CD4-positive, alpha-beta T cell treated with Interleukin-4 for 1 hour (primary cell): Measurements from ENCODE around the gene GALM.
"Not testable (repeated sequence)": the region's sequence is repeated elsewhere in the genome, so short reads cannot be mapped to it uniquely, and the experiment has no call there.

Source experiments
- DNase-seq, 2 donors: peaks; one replicate each; pipeline ENCODE4 v3.0.0-alpha.2; 2020 to 2022

The GALM gene

DNA sequence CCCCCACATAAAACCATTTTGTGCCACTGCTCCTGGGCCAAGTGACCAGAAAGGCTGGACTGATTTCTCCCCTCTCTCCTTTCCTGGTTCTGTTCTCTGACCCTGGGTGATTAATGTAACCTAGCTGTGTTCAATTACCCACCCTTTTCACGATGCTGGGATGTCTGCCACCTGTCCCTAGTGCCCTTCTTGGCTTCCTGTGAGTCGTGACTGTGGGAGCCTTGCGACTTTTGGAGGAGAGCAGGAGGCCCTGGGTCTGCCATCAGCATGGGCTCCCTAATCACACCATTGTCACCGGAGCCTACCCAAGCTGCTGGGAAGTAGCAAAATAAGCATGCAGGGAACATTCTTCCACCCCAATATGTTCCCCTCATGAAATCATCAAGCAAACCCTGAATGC, 47.0 kb downstream of the GALM start:
- DNase-seq, result no peak

DNA sequence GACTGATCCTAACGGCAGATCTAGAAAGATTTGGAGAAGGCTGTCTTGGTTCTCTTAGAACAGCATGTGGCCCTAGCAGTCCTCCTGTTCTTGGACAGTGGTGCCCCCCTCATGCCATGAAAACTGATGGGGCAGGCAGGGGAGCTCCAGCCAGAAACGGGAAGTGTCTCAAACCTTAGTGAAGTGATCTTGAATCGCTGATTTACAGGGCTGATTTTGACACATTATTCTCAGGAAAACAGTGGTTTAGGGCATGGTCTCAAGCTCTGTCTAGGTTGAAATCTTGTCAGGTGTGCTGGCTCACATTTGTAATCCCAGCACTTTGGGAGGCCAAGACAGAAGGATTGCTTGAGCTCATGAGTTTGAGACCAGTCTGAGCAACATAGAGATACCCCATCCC, 47.4 kb downstream of the GALM start:
- DNase-seq, result peak in 1 of 2 donors; percentile 52

DNA sequence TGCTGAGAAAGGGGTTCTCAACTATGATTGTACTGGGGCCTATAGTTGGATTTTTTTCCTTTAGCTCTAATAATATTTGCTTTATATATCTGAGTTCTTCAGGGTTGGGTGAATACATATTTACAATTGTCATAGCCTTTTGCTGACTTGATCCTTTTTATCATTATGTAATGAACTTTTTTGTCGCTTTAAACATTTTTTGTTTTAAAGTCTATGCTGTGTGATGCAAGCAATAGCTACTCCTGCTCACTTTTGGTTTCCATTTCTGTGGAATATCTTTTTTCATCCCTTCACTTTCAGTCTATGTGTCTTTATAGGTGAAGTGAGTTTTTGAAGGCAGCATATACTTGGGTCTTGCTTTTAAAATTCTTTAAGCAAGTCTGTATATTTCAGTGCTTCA, 49.0 kb downstream of the GALM start:
- DNase-seq, result not testable (repeated sequence)

DNA sequence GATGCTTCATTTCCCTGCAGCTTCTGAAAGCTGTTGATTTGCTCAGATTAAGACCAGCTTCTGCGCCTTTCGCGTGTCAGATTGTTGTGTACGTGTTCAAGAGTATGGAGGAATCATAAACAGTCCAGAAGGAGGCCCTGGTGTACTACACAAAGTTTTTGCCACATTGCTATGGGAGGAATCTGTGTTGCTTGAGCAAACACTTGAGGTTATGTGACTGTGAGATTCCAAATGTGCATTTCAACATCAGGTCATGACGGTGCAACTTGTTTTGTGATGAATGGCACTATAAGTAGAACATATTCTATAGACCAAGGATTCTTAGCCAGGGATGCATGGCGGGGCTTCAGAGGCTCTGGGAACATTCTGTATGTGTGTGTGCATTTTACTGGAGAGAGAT, 50.3 kb downstream of the GALM start:
- DNase-seq, result no peak

DNA sequence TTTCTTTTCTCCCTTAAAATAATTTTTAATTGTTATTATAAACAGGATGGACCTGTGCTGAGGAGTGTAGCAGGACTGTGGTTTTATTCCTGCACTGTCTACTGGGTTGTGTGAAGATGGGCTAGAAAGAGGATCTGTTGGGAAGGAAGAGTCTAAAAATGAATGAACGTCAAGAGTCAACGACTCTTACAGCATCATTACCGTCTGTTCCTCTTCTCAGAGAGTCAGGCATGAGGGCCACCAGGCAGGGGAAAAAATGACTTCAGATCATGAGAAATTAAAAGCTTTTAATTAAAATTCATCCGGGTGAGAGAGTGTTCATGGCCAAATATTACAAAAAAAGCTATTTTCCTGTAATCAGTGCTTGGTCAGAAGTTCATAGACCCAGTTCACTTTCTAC, 52.7 kb downstream of the GALM start:
- no peak for DNase-seq

DNA sequence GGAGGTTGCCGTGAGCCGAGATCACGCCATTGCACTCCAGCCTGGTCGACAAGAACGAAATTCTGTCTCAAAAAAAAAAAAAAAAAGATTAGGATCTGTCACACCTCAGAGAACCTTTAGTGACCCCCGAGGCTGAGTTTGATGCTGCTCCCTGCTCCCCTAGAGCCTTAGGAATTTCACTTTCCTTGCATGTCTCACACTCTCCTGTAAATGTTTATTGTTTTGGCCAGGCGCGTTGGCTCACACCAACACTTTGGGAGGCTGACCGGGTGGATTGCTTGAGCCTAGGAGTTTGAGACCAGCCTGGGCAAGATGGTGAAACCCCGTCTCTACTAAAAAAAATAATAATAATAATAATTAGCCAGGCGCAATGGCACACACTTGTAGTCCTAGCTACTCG, 53.8 kb downstream of the GALM start:
- DNase-seq, result no peak

DNA sequence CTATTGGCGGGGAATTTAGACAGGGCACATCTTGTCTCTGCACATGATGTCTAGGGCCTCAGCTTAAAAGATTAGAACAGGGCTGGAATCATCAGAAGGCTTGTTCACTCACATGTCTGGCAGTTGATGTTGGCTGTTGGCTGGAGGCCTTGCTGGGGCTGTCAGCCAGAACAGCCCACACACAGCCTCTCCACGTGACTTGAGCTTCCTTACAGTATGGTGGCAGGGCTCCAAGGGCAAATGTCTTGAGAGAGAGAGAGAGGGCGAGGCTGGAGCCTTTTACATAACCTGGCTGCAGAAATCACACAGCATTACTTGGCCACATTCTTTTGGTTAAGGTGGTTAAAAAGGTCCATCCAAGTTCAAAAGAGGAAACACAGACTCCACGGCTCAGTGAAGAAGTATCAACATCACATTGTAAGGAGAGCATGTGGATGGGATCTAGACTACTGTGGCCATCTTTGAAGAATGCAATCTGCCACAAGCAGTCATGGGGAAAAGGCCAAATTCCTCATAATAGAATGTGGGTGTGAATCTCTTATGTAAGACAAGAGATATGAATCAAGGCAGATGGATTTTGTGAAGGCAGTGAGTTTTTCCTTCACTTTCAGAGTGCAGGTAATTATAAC, 54.8 kb downstream of the GALM start:
- DNase-seq, result no peak

DNA sequence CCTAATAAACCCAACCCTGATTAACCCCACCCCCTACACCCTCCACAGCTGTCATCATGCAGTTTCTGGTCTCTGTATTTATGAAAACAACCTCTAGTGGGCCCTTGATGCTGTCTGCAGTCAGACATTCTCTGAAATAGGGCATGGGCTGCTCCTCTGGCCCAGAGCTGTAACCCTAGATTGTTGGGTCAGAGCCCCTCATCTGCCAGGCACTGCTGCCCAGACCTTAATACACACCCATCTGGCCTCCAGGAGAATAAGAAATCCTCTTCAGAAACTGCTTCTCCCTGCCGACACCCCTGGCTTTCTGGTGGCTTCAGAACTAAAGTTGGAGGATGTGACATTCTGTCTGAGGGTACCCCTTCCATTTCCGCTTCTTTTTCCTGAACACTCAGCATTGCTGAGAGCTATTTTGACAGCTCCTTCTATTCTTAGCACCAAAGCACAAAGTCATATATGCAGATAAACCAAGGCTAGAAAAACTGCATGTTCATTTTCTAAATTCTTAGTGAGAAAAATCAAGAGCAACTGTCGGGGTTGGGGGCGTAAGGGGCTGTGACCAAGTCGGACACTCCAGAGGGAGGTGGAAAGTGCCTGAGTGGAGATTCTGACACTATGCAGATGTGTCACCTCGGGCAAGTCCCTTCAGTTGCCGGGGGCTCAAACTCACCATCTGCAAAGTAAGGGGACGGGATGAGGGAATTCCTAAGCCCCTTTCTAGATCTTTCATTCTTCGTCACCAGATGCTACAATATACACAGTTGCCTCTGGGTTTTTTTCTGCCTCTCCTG, 56.6 kb downstream of the GALM start:
- DNase-seq, result peak in 1 of 2 donors; percentile 55

DNA sequence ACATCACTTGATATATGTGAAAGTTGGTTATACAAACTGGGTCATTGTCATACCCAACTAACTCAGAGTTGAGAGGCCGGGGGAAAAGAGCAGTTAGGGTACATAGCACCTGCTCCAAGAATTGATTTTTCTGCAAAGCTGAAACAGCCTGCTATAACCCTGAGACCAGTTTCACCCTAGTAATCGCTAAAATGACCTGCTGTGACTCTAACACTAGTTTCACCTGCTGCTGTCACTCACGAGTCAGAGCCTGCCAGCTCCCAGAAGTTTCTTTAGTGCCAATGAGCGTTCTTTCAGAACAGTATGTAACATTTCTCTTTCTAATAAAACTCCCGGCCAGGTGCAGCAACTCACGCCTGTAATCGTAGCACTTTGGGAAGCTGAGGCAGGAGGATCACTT, 57.3 kb downstream of the GALM start:
- DNase-seq, result no peak

DNA sequence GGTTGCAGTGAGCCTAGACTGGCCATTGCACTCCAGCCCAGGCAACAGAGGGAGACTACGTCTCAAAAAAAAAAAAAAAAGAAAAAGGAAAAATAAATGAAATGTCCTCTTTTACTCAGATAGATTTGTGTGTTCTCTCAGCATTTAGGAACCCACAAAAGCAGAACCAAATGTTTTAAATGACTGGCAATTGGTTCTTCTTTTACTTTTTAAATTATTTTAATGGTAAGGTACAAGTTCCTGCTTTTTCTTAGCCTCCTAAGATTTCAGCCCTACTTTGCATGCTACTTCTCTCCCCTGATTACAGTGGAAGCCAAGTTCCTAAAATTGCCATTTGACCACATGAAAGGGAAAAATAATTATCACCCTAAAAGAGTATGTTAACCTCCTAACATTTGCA, 61.7 kb downstream of the GALM start:
- DNase-seq, result no peak

DNA sequence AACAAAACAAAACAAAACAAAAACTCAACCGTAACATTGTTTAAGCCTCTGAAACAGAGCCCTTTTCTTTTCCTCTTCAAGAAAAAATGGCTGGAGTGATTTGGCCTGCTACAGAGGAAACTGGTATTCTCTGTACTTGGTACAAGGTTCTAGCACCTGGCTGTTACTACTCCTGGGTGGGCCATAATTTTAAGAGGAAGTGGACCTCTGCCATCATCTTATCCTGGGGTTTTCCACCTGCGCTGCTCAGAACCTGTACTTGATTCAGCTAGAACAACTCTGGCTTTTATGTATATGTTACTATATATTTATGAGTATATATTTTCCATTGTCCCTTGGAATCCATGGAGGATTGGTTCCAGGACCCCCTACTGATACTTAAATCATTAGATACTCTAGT, 62.8 kb downstream of the GALM start:
- no peak for DNase-seq

DNA sequence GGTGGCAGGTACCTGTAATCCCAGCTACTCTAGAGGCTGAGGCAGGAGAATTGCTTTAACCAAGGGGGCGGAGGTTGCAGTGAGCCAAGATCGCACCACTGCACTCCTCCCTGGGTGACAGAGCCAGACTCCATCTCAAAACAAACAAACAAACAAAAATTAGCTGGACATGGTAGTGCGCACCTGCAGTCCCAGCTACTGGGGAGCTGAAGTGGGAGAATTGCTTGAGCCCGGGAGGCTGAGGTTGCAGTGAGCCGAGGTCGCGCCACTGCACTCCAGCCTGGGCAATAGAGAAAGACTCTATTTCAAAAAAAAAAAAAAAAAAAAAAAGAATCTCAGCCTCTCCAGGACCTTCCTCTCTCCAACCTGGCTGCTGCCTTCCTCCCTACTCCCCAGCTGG, 65.2 kb downstream of the GALM start:
- no peak for DNase-seq

DNA sequence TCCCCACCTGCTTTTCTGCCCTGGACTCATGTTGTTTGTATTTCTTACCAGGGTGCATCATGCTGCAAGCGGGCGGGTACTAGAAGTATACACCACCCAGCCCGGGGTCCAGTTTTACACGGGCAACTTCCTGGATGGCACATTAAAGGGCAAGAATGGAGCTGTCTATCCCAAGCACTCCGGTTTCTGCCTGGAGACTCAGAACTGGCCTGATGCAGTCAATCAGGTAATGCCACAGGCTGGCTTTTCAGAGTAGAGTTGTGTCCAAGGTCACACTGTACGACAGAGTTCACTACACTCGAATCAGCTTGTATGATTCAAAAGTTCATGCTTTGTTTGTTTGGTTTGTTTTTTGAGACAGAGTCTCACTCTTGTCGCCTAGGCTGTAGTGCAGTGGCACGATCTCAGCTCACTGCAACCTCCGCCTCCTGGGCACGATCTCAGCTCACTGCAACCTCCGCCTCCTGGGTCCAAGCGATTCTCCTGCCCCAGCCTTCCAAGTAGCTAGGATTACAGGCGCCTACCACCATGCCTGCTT, 65.8 kb downstream of the GALM start:
- DNase-seq, result no peak

DNA sequence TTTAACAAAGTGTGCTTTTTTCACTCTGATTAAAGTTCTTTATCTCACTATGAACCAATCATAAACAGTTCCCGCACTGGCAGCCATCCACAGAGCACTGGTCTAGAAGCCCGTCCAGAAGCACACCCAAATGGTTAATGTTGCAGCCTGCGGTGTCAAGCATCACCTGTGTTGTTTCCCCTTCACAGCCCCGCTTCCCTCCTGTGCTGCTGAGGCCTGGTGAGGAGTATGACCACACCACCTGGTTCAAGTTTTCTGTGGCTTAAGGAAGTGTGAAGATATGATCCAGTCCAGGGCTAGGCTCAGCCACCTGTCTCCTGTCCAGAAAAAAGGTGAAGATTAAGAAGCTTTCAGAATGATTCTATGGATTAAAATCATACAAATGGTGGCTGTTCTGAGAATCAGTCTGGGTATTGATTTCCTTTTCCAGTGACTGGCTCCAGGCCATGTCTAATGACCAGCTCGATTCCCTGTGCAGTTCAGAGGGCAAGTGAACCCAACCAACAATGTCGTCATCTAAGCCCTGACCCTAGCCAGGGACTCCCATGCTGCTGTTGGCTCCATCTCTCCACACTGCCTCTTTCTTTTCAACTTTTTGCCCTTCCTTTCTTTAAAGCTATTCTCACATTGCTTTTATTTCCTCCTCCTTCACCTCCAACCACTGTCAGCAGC, 67.5 kb downstream of the GALM start:
- DNase-seq, result no peak

DNA sequence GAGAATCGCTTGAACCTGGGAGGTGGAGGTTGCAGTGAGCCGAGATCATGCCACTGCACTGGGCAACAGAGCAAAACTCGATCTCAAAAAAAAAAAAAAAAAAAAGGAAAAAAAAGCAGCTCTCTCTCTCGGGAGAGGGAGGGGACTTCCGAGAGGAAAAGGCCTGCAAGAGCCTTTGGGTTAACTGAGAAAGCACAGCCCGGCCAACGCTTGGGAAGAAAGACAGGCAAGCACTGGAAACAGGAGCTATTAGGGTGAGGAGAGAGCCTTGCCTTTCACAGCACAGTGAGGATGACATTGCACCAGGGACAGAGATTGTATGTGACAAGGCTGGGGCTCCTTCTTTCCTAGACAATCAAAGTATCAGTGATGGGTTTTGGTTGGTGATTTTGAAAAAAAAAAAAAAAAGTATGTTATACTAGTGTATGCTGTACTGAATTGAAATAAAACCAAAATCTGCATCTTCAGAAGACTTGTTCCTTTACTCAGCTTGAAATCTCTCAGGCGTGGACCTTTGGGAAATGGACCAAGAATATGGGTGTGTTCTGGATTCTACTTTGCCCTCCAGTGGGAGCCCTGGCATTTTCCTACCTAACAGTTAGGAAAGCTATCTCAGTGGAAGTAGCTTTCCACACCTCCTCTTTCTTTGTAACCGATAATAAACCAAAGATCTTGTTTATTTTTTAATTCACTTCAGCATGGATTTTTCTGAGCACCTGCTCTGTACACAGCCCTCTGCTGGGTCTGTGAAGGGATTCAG, 68.6 kb downstream of the GALM start:
- DNase-seq, result no peak

DNA sequence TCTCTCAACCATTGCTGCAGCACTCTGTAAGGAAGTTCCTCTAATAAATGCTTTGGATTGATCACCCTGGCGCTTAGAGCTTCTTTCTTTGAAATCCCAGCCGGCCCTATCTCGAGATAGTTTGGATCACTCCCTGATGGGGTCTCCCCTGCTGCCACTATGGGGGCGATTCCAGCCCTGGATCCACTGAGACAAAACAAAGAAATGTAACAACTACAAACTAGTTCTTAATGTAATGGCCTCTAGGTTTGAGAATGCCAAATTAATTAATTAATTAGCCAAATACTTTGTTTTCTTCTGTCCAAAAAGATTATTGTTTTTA, 70.0 kb downstream of the GALM start:
- no peak for DNase-seq

DNA sequence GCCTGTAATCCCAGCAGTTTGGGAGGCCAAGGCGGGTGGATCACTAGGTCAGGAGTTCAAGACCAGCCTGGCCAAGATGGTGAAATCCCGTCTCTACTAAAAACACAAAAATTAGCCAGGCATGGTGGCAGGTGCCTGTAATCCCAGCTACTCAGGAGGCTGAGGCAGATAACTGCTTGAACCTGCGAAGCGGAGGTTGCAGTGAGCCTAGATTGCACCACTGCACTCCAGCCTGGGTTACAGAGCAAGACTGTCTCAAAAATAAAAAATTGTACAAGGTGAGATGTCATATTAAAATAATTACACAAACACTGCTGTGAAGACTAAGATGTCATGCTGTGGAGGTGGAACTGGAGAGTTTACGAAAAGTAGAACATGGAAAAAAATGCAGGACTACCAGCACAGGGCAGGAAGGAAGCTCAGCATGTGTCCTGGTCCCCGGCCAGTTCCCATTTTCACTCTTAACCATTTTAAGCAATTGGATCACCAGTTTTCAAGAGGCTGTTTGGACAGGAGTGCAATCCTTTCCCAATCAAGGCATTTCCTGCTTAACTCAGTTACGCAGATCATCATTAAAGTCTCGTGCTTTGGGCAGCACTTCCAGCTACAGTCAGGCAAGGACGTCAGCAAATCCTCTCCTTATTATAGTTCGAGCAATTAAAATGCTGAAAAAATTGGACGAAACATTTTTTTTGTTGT, 71.2 kb downstream of the GALM start:
- DNase-seq, result not testable (repeated sequence)

DNA sequence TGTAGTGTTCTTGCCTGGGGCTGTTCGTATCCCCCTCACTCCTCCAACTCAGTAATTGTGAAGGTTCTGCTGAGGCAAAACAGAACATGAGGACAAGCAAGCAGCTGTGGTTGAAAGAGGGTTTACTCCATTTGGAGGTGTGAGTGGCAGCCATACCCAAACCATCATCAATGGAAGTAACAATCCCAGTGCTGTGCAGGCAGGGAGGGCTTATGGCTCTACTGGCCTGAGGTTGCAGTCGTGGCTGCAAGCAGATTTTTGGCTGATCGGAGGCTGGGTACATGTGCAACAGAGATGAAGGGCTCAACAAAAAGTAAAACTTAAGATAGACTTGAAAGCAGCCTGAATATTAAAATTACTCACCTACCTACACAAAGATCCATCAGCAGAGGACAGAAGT, 72.0 kb downstream of the GALM start:
- no peak for DNase-seq

DNA sequence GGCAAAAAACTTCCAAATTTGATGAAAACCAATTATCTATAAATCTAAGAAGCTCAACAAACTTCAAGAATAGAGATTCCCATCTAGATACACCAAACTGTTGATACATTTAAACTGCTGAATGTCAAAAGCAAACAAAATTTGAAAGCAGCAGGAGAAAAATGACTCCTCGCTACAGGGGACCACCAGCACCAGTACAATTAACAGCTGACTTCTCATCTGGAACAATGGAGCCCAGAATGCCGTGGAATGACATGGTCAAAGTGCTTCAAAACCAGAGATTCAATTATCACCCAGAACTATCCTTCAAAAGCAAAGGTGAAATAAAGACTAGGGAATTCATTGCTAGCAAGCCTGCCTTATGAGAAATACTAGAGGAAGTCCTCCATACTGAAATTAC, 73.6 kb downstream of the GALM start:
- no peak for DNase-seq

DNA sequence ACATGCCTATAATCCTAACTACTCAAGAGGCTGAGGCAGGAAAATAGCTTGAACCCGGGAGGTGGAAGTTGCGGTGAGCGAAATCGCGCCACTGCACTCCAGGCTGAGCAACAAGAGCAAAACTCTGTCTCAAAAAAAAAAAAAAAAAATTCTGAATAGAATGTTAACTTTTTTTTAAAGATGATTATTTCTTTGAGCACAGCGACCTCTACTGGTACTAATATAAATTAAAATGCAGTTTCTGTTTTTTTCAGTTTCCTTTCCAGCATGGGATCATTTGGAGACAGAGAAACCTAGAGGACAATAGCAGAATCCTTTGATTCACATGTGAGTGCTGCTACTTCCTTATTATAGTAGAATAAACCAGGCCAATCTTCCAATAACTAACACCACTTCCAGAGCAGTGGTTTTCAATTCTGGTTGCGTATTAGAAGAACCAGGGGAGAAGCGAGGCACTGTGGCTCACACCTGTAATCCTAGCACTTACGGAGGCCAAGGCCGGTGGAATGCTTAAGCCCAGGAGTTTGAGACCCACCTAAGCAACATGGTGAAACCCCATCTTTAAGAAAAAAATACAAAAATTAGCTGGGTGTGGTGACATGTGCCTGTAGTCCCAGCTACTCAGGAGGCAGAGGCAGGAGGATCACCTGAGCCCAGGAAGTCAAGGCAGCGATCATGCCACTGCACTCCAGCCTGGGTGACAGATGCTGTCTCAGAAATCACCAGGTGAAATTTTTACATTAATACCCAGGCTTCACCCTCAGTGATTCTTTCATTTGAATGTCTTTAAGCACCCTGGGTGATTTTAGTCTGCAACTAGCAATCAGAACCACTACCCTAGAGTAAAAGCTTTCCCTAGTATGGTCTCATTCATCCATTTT, 75.2 kb downstream of the GALM start:
- peak in 1 of 2 donors; percentile 74 for DNase-seq

DNA sequence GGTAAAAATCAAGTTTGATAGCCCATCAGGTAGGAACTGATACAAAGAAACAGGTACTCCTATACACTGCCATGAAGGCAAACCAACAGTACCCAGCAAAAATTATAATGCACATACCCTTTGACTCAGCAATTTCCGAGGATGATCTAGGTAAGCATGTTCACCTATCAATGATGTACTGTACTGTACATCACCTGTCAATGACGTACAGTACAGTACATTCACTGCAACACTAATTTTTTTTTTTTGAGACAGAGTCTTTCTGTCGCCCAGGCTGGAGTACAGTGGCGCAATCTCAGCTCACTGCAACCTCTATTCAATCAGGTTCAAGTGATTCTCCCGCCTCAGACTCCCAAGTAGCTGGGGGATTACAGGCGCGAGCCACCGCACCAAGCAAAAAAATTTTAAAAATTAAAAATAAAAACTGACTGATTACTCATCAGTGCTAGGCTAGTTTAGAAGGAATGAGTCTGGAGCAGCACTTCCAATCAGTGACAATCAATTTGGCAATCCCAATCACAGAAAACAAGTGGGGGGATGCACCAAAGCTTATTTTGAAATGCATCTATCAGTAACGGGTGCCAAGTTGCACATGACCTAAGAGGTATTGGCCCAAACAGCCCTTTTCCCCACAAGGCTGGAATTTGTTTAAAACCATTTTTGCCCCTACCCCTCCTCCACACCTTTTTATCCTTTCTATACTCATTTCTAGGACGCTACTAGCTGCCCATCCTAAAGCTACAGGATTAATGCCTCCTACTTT, 77.1 kb downstream of the GALM start:
- peak in 1 of 2 donors; percentile 44 for DNase-seq
